Natural killer cell (primary cell): ENCODE results near the gene CCNJL. TPM values are rescaled to one million over a fixed set of nuclear protein-coding genes. Genes with fewer than 3 reads are reported as not detected.
A peak's percentile ranks its signal among the peaks of the same experiment; 100 is the strongest.
"Not testable (repeated sequence)": the region's sequence is repeated elsewhere in the genome, so short reads cannot be mapped to it uniquely, and the experiment has no call there.

ENCODE experiments used
- ATAC-seq, 3 donors: fragments of 150-1000 bp in 2 of 3; fragments of 200-7000 bp in 1 of 3; cut with Tn5 transposase; 1 replicate in 1 of 3; 2 replicates in 2 of 3; pipeline ENCODE4 v1.10.0; 2021; ENCODE audit warnings: mild to moderate bottlenecking in 2 of 3, moderate library complexity in 2 of 3
- DNase-seq, 2 donors: peaks; one replicate each; pipeline versions ENCODE4 v3.0.0 to v3.0.0-alpha.2; 2013 to 2021; ENCODE audit warnings: mixed read lengths in 1 of 2
- H3K27ac ChIP-seq: one replicate; pipeline ENCODE4 v1.5.1; 2013; ENCODE audit warnings: mild to moderate bottlenecking, low read length
- H3K27me3 ChIP-seq: one replicate; pipeline ENCODE4 v1.6.1; 2013; ENCODE audit warnings: low read length; ENCODE audit not compliant: control insufficient read depth, insufficient read depth
- H3K36me3 ChIP-seq: one replicate; pipeline ENCODE4 v1.6.1; 2013; ENCODE audit warnings: low read length; ENCODE audit not compliant: control insufficient read depth, insufficient read depth
- H3K4me1 ChIP-seq: one replicate; pipeline ENCODE4 v1.6.1; 2013; ENCODE audit warnings: low read length; ENCODE audit not compliant: control insufficient read depth, insufficient read depth
- H3K4me3 ChIP-seq: one replicate; pipeline ENCODE4 v1.5.1; 2013; ENCODE audit warnings: low read length
- H3K9me3 ChIP-seq: one replicate; pipeline ENCODE4 v1.6.1; 2013; ENCODE audit warnings: low read length; ENCODE audit not compliant: control insufficient read depth, insufficient read depth
- H3K27ac Mint-ChIP-seq, 2 donors: one replicate each; pipeline ENCODE4 v1.8.0; 2022; ENCODE audit warnings: mild to moderate bottlenecking in 2 of 2, mixed read lengths in 2 of 2, moderate library complexity in 1 of 2
- H3K27me3 Mint-ChIP-seq, 2 donors: one replicate each; pipeline ENCODE4 v1.8.0; 2022; ENCODE audit warnings: low read depth in 2 of 2, mixed read lengths in 2 of 2
- H3K36me3 Mint-ChIP-seq: one replicate; pipeline ENCODE4 v1.8.0; 2022; ENCODE audit warnings: mixed read lengths
- H3K4me1 Mint-ChIP-seq, 2 donors: one replicate each; pipeline ENCODE4 v1.8.0; 2022; ENCODE audit warnings: mixed read lengths in 2 of 2
- H3K4me3 Mint-ChIP-seq: one replicate; pipeline ENCODE4 v1.8.0; 2022; ENCODE audit warnings: mild to moderate bottlenecking, moderate library complexity, mixed read lengths
- H3K9me3 Mint-ChIP-seq, 2 donors: one replicate each; pipeline ENCODE4 v1.8.0; 2022; ENCODE audit warnings: mixed read lengths in 2 of 2
- WGBS: methylation state at CpG from one replicate; pipeline ENCODE4 v1.1.7; 2013; ENCODE audit warnings: missing lambda C conversion rate; ENCODE audit not compliant: insufficient coverage; 5-methylcytosine and 5-hydroxymethylcytosine counted together
- intact Hi-C: fragments of 100-400 bp; cut with micrococcal nuclease; formaldehyde crosslinking; loops from one replicate; pipeline ENCODE4 v1.14.2; 2022
- total RNA-seq, 4 donors: library from RNA; stranded (reverse); fragments of 120-200 nt in 1 of 4; gene quantifications; one replicate each; pipeline versions ENCODE4 v1.2.3 to v1.2.4, GENCODE V29; 2013 to 2022
- TF ChIP-seq, protein P1 (sequence below): fragments of 200-600 bp; IDR thresholded peaks from one replicate; pipeline ENCODE4 v1.8.0; 2022; ENCODE audit warnings: antibody characterized with exemption

The CCNJL gene
- total RNA-seq, 3 donors from 2014 or later (not counting 1 experiment from before 2014, with no cell fraction given): 19.9 to 32.1 (median 20.7) TPM

DNA sequence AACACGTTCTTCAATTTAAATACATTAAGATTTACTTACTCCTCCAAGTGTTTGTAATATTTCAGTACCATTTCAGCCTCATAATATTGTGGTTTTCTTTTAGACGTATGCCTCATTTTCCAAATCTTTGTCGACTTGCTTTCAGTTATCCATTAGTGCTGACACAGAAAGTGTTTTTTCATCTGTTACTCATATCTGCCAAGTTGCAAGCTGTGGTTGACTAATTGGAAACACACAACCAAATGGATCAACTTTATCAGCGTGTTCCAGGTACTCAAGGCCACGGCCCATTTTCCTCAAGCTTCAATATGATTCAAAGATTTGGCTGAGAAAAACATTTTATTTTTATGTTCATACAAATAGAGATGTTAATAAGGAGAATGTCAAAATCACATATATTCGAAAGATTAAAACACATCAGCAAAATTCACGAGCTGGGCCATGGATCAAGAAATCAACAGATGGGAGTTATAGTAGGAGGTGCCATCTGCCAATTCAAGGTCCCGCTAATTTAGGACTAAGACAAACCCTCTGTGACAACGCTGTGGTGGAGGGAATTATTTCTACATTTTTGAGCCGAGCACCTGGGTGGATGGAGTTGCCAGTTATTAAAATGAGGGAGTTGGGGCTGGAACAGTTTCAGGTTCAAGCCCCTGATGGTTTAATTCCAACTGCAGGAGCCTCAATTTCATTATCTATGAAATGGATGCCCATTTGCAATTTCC lies 27.2 kb upstream of the CCNJL start:
- no peaks in the 10 kb centered on the region for H3K36me3 Mint-ChIP-seq
- TF ChIP-seq, protein P1, sequence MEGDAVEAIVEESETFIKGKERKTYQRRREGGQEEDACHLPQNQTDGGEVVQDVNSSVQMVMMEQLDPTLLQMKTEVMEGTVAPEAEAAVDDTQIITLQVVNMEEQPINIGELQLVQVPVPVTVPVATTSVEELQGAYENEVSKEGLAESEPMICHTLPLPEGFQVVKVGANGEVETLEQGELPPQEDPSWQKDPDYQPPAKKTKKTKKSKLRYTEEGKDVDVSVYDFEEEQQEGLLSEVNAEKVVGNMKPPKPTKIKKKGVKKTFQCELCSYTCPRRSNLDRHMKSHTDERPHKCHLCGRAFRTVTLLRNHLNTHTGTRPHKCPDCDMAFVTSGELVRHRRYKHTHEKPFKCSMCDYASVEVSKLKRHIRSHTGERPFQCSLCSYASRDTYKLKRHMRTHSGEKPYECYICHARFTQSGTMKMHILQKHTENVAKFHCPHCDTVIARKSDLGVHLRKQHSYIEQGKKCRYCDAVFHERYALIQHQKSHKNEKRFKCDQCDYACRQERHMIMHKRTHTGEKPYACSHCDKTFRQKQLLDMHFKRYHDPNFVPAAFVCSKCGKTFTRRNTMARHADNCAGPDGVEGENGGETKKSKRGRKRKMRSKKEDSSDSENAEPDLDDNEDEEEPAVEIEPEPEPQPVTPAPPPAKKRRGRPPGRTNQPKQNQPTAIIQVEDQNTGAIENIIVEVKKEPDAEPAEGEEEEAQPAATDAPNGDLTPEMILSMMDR: no peak
- Histone ChIP-seq H3K4me3 (no peak overlapping the region), H3K27me3 (no peaks in the 10 kb centered on the region), H3K9me3 (no peaks in the 10 kb centered on the region), H3K36me3 (no peaks in the 10 kb centered on the region), H3K27ac (no peak overlapping the region), H3K4me1 (peaks cover 4% of the 10 kb centered on the region)
- H3K9me3 Mint-ChIP-seq: no peaks in the 10 kb centered on the region
- 78% methylated on average over 10 of the region's 10 CpGs for WGBS
- intact Hi-C loops: no loop called here
- peaks cover 0 to 6% of the 10 kb centered on the region in 2 donors for H3K4me1 Mint-ChIP-seq
- peaks cover 0 to 3% of the 10 kb centered on the region in 2 donors for H3K27me3 Mint-ChIP-seq
- ATAC-seq (no peak), DNase-seq (no peak)
- H3K27ac Mint-ChIP-seq: no peak overlapping the region
- no peak overlapping the region for H3K4me3 Mint-ChIP-seq

DNA sequence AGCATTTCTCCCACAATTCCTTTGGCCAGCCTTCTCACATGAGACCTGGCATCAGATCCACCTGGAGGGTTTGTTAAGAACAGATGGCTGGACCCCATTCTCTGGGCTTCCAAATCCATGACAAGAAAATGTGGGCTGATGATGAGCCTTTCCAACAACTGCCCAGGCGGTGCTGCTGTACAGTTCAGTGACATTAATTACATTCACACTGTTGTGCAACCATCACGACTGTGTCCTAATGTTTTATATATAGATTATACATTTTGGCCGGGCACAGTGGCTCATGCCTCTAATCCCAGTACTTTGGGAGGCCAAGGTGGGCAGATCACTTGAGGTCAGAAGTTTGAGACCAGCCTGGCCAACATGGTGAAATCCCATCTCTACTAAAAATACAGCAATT lies 22.4 kb upstream of the CCNJL start:
- H3K36me3 Mint-ChIP-seq, H3K27ac ChIP-seq, H3K4me1 Mint-ChIP-seq, H3K9me3 Mint-ChIP-seq, H3K27me3 Mint-ChIP-seq, H3K4me1 ChIP-seq, H3K27me3 ChIP-seq, DNase-seq, H3K4me3 ChIP-seq, ATAC-seq, H3K36me3 ChIP-seq, H3K4me3 Mint-ChIP-seq, H3K27ac Mint-ChIP-seq, intact Hi-C loops, H3K9me3 ChIP-seq: not testable (repeated sequence)
- WGBS: 79% methylated on average over 2 of the region's 3 CpGs

DNA sequence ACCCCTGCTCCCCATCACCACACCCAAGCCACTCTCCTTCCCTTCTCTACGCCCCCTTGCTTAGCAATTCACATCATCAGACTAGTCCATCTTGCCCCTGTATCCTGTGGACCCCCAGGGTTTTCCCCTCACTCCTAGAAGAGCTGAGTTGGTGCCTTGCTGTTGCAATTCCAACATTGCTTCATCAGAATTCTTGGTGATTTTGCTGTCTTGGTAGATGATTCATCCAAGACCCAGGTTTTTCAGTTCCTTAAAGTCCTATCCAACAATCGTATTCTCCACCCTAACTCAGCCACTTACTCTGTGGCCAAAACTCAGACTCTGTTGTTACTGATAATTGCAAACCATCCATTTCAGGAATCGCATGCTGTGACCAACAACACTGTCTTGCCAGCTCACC lies 21.4 kb upstream of the CCNJL start:
- Mint-ChIP-seq H3K4me1 (peaks cover 6 to 7% of the 10 kb centered on the region in 2 donors), H3K4me3 (no peak overlapping the region), H3K27ac (no peak overlapping the region), H3K36me3 (no peaks in the 10 kb centered on the region), H3K9me3 (no peaks in the 10 kb centered on the region), H3K27me3 (peaks cover 0 to 9% of the 10 kb centered on the region in 2 donors)
- ATAC-seq: no peak
- DNase-seq: no peak
- Histone ChIP-seq H3K9me3 (no peaks in the 10 kb centered on the region), H3K4me1 (no peaks in the 10 kb centered on the region), H3K36me3 (no peaks in the 10 kb centered on the region), H3K27me3 (no peaks in the 10 kb centered on the region), H3K27ac (no peak overlapping the region), H3K4me3 (no peak overlapping the region)
- TF ChIP-seq, protein P1: no peak
- 79% methylated on average over 3 of the region's 3 CpGs for WGBS
- intact Hi-C loops: no loop called here

DNA sequence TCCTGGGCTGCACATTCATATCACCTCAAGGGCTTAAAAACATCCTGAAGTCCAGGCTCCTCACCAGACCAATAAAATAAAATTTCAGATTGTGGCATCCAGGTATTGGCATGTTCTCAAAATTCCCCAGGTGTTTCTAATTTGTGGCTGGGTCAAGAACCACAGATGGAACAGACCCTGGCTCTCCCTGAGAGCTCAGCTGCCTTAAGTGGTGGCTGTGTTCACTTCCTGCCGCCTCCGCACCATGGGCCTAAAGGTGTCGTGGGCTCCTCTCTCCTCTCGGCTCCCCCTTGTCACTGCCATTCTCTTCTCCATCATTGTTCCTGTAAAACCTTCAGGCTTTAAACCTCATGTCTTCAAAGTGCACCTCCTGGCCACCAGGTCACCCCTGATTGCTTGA lies 17.8 kb upstream of the CCNJL start:
- no peaks in the 10 kb centered on the region for H3K9me3 ChIP-seq
- no peak overlapping the region for H3K4me3 ChIP-seq
- no peaks in the 10 kb centered on the region for H3K27me3 ChIP-seq
- 52% methylated on average over 4 of the region's 4 CpGs for WGBS
- Mint-ChIP-seq H3K27ac (peak overlapping the region in 1 of 2 donors; percentile 2), H3K36me3 (no peaks in the 10 kb centered on the region), H3K9me3 (no peaks in the 10 kb centered on the region), H3K4me1 (peaks cover 6 to 10% of the 10 kb centered on the region in 2 donors), H3K4me3 (no peak overlapping the region), H3K27me3 (peaks cover 0 to 6% of the 10 kb centered on the region in 2 donors)
- intact Hi-C loops: no loop called here
- TF ChIP-seq, protein P1: no peak
- ATAC-seq (peak in 1 of 3 donors; percentile 47), DNase-seq (no peak)
- no peaks in the 10 kb centered on the region for H3K4me1 ChIP-seq
- no peaks in the 10 kb centered on the region for H3K36me3 ChIP-seq
- H3K27ac ChIP-seq: no peak overlapping the region
